HG02981 (cell line): ENCODE measurements around the gene CISD3.
A peak's percentile ranks its signal among the peaks of the same experiment; 100 is the strongest.

Experiments
- ATAC-seq: cut with Tn5 transposase; IDR thresholded peaks from one replicate; pipeline ENCODE4 v1.9.1; 2021; ENCODE audit warnings: mild to moderate bottlenecking, moderate library complexity; ENCODE audit not compliant: unreplicated experiment

Gene CISD3

GRCh38 chr17:38729886-38730525 lies at the start of gene CISD3:
Gene CISD3 (plus strand): TSS chr17:38730341. CDS start chr17:38730359, 18 bp downstream.
- ATAC-seq, result peak; percentile 70

- ATAC-seq, result no peak
These were observed 49.0 kb upstream of the CISD3 start for GRCh38 chr17:38681096-38681495.

- no peak for ATAC-seq
These were observed 44.6 kb upstream of the CISD3 start for GRCh38 chr17:38685491-38685890.

- ATAC-seq, result no peak
These were observed 42.9 kb upstream of the CISD3 start for GRCh38 chr17:38687286-38687685.

- no peak for ATAC-seq
These were observed 39.8 kb upstream of the CISD3 start for GRCh38 chr17:38690386-38690785.

- ATAC-seq, result no peak
These were observed 39.0 kb upstream of the CISD3 start for GRCh38 chr17:38691154-38691553.

GRCh38 chr17:38693700-38694329 lies 36.3 kb upstream of the CISD3 start:
- no peak for ATAC-seq

- ATAC-seq, result no peak
These were observed 32.9 kb upstream of the CISD3 start for GRCh38 chr17:38697061-38697820.

- no peak for ATAC-seq
These were observed 31.4 kb upstream of the CISD3 start for GRCh38 chr17:38698760-38699159.

- ATAC-seq, result no peak
These were observed 28.5 kb upstream of the CISD3 start for GRCh38 chr17:38701504-38702165.

GRCh38 chr17:38702166-38702915 lies 27.8 kb upstream of the CISD3 start:
- ATAC-seq, result no peak

- ATAC-seq, result no peak
These were observed 27.0 kb upstream of the CISD3 start for GRCh38 chr17:38702916-38703741.

GRCh38 chr17:38703742-38704605 lies 26.2 kb upstream of the CISD3 start:
- no peak for ATAC-seq

- ATAC-seq, result no peak
These were observed 25.3 kb upstream of the CISD3 start, which contains the start of gene MLLT6 for GRCh38 chr17:38704606-38705522. Gene MLLT6 (plus strand): TSS chr17:38705273. CDS start chr17:38705633, 360 bp downstream.

GRCh38 chr17:38705523-38705802 lies 24.7 kb upstream of the CISD3 start:
- ATAC-seq, result no peak

- no peak for ATAC-seq
These were observed 24.2 kb upstream of the CISD3 start for GRCh38 chr17:38705803-38706504.

GRCh38 chr17:38706505-38707216 lies 23.5 kb upstream of the CISD3 start:
- no peak for ATAC-seq
